ENCODE measurements around the gene ANGPTL5.
"Not testable (repeated sequence)": the region's sequence is repeated elsewhere in the genome, so short reads cannot be mapped to it uniquely, and the experiment has no call there.

GRCh38 chr11:101852260-101852659, 64.1 kb downstream of the ANGPTL5 start:
- TF ChIP-seq POLR2A (IDR thresholded peaks at IDR 0.05; ENCODE audit: low read length); GATA1 (IDR thresholded peaks at IDR 0.05; ENCODE audit: low read depth, low read length): not testable (repeated sequence)

Measured in erythroblast (primary cell).